ENCODE measurements around the gene USP54.
A peak's percentile ranks its signal among the peaks of the same experiment; 100 is the strongest.

The USP54 gene

DNA sequence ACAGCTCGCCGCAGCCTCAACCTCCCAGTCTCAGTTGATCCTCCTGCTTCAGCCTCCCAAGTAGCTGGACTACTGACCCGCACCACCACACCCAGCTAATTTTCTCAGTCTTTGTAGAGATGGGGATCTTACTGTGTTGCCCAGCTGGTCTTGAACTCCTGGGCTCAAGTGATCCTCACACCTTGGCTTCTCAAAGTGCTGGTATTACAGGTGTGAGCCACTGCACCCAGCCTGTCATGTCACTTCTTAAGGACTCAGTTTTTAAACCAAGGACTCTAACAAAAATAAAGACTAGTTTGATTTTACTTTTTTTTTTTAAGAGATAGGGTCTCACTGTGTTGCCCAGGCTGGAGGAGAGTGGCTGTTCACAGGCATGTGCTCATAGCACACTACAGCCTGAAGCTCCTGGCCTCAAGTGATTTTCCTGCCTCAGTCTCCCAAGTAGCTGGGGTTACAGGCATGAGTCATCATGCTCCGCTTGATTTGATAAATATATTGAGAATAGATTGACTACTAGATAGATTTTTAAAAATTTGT is 78.9 kb downstream of the USP54 start:
- in situ Hi-C loops (cut with HindIII; ENCODE audit: low sequenced_read_pairs): no loop called here
- DNase-seq (ENCODE audit: low read depth, low spot score): no peak
- H3K4me3 ChIP-seq (ENCODE audit: low read depth, low read length): no peak overlapping the region
- no peak for TF ChIP-seq CTCF (IDR thresholded peaks at IDR 0.05; ENCODE audit: low read depth, low read length)

DNA sequence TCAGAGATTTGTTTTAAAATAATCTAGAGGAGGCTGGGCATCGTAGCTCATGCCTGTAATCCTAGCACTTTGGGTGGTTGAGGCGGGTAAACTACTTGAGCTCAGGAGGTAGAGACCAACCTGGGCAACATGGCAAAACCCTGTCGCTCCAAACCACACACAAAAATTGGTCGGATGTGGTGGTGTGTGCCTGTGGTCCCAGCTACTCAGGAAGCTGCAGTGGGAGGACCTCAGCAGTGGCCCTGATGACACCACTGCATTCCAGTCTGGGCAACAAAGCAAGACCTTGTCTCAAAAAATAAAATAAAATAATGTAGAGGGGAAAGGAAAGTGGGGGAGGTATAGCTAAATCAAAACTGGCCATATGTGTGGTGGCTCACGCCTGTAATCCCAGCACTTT is 81.4 kb downstream of the USP54 start:
- in situ Hi-C loops (cut with HindIII; ENCODE audit: low sequenced_read_pairs): no loop called here
- no peak overlapping the region for H3K4me3 ChIP-seq (ENCODE audit: low read depth, low read length)
- no peak for DNase-seq (ENCODE audit: low read depth, low spot score)
- no peak for TF ChIP-seq CTCF (IDR thresholded peaks at IDR 0.05; ENCODE audit: low read depth, low read length)

GRCh38 chr10:73506491-73506890 is 84.7 kb downstream of the USP54 start:
- in situ Hi-C loops (cut with HindIII; ENCODE audit: low sequenced_read_pairs): no loop called here
- no peak for TF ChIP-seq CTCF (IDR thresholded peaks at IDR 0.05; ENCODE audit: low read depth, low read length)
- no peak overlapping the region for H3K4me3 ChIP-seq (ENCODE audit: low read depth, low read length)
- DNase-seq (ENCODE audit: low read depth, low spot score): peak; percentile 58

DNA sequence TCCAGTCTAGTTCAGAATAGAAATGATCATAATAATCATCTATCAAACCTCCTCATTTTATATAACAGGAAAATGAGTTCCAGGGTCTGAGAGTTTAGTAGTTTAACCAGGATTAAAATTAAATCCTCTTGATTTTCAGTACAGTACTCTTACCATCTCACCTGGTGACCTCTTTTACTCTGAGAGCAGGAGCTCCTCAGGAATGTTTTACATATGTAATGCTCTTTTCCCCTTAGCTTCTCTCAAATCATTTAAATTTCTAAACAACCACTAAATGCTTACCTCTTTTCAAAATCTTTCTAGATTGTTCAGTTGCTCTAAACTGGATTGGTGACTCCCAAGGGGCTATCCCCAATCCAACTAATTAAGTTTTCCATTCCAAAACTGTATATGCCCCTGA is 85.1 kb downstream of the USP54 start:
- TF ChIP-seq CTCF (IDR thresholded peaks at IDR 0.05; ENCODE audit: low read depth, low read length): no peak
- no peak for DNase-seq (ENCODE audit: low read depth, low spot score)
- in situ Hi-C loops (cut with HindIII; ENCODE audit: low sequenced_read_pairs): no loop called here
- no peak overlapping the region for H3K4me3 ChIP-seq (ENCODE audit: low read depth, low read length)

GRCh38 chr10:73503037-73503436 is 88.1 kb downstream of the USP54 start:
- DNase-seq (ENCODE audit: low read depth, low spot score): no peak
- in situ Hi-C loops (cut with HindIII; ENCODE audit: low sequenced_read_pairs): no loop called here
- no peak for TF ChIP-seq CTCF (IDR thresholded peaks at IDR 0.05; ENCODE audit: low read depth, low read length)
- H3K4me3 ChIP-seq (ENCODE audit: low read depth, low read length): no peak overlapping the region

- in situ Hi-C loops (cut with HindIII; ENCODE audit: low sequenced_read_pairs): no loop called here
- H3K4me3 ChIP-seq (ENCODE audit: low read depth, low read length): no peak overlapping the region
- no peak for DNase-seq (ENCODE audit: low read depth, low spot score)
- no peak for TF ChIP-seq CTCF (IDR thresholded peaks at IDR 0.05; ENCODE audit: low read depth, low read length)
These were observed 89.5 kb downstream of the USP54 start for GRCh38 chr10:73501651-73502050.

DNA sequence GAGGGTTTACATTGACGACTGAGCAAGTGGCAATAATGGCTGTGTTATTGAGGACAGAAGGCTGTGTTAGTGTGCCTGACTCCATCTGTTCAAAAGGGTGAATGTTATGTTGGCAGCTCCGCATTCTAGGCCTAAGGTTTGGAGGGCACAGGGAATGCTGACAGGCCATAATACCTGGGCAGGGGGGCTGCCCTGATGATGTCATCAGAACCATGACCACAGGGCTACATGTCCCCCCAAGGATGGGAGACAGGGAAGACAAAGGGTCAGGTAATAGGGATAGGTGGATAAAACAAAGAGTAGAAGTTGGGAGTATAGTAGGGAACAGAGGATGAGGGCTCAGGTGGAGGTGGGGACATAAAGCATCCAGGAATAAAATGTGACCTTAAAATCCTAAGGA is 93.5 kb downstream of the USP54 start:
- no peak overlapping the region for H3K4me3 ChIP-seq (ENCODE audit: low read depth, low read length)
- no peak for TF ChIP-seq CTCF (IDR thresholded peaks at IDR 0.05; ENCODE audit: low read depth, low read length)
- in situ Hi-C loops (cut with HindIII; ENCODE audit: low sequenced_read_pairs): no loop called here
- DNase-seq (ENCODE audit: low read depth, low spot score): no peak
